SK-N-MC (cell line): Measurements from ENCODE around the gene PIM3.

Experiments used
- DNase-seq: peaks from one replicate; pipeline ENCODE4 v3.0.0-alpha.2; 2011; ENCODE audit warnings: low read depth, low spot score
- H3K27ac ChIP-seq: fragments of 200-600 bp; sonication (generic); 2 replicates; pipeline ENCODE4 v1.5.1; 2016; ENCODE audit warnings: mixed run types
- H3K36me3 ChIP-seq: fragments of 200-600 bp; sonication (generic); 2 replicates; pipeline ENCODE4 v1.6.1; 2017; ENCODE audit warnings: antibody characterized with exemption, low read length, mixed read lengths; ENCODE audit not compliant: insufficient read depth
- H3K4me3 ChIP-seq: fragments of 200-600 bp; sonication (generic); 2 replicates; pipeline ENCODE4 v1.5.1; 2016
- H3K9ac ChIP-seq: fragments of 200-600 bp; sonication (generic); 2 replicates; pipeline ENCODE4 v1.8.0; 2017; ENCODE audit warnings: mixed run types, mixed read lengths; ENCODE audit not compliant: insufficient read length
- H3K9me3 ChIP-seq: fragments of 200-600 bp; sonication (generic); 2 replicates; pipeline ENCODE4 v1.6.1; 2017; ENCODE audit warnings: low read depth, mild to moderate bottlenecking, antibody characterized with exemption, low read length, moderate library complexity, mixed read lengths
- EZH2 ChIP-seq: fragments of 200-600 bp; sonication (generic); IDR thresholded peaks from one replicate; pipeline ENCODE4 v1.6.1; 2017; ENCODE audit warnings: antibody characterized with exemption
- FOXP2 ChIP-seq: optimal IDR thresholded peaks from 2 replicates; pipeline ENCODE3; 2011; ENCODE audit warnings: mild to moderate bottlenecking, moderate library complexity; ENCODE audit not compliant: insufficient read depth; ENCODE audit errors: extremely low read length, control extremely low read depth
- POLR2AphosphoS5 ChIP-seq: IDR thresholded peaks from 2 replicates; pipeline ENCODE4 v1.6.1; 2012; ENCODE audit warnings: mild to moderate bottlenecking, low read depth, low read length, borderline replicate concordance

PIM3 gene

DNA sequence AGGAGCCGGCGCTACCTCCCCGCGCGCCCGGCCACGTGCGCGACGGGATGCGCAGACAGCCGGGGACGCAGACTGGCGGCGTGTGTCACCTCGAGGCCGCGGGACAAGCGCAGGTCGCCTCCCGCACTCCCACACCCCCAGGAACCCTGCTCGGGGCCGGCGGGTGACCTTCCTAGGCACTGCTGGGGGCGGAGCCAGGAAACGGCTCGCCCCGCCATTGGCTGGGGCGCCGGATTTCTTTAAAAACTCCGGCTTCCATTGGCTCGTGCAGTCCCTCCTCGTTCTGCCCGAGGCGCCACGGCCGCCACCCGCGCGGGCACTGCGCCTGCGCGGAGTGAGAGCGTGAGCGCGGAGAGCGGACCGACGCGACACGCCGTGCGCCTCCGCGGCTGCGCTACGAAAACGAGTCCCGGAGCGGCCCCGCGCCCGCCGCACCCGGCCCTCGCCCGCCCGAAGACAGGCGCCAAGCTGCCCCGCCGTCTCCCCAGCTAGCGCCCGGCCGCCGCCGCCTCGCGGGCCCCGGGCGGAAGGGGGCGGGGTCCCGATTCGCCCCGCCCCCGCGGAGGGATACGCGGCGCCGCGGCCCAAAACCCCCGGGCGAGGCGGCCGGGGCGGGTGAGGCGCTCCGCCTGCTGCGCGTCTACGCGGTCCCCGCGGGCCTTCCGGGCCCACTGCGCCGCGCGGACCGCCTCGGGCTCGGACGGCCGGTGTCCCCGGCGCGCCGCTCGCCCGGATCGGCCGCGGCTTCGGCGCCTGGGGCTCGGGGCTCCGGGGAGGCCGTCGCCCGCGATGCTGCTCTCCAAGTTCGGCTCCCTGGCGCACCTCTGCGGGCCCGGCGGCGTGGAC lies at the start of gene PIM3:
PIM3 (plus strand) TSS at position 614 of the 846 bp plus-strand sequence; CDS start at position 790, 176 bp downstream.
- no peak for TF ChIP-seq EZH2
- peak; percentile 43 for TF ChIP-seq FOXP2
- TF ChIP-seq POLR2AphosphoS5, result peak; percentile 79
- peak within 1 kb of the TSS; percentile 91 for H3K27ac ChIP-seq
- peak within 1 kb of the TSS; percentile 80 for H3K9ac ChIP-seq
- peak; percentile 69 for DNase-seq
- peaks cover 29% of the 10 kb centered on the region for H3K36me3 ChIP-seq
- H3K4me3 ChIP-seq, result peak within 1 kb of the TSS; percentile 92
- no peaks in the 10 kb centered on the region for H3K9me3 ChIP-seq

GRCh38 chr22:49911881-49912625 lies 48.5 kb upstream of the PIM3 start:
- TF ChIP-seq FOXP2 (no peak), EZH2 (no peak), POLR2AphosphoS5 (no peak)
- DNase-seq, result no peak
- Histone ChIP-seq H3K9ac (no peak overlapping the region), H3K9me3 (no peaks in the 10 kb centered on the region), H3K27ac (no peak overlapping the region), H3K36me3 (peaks cover 16% of the 10 kb centered on the region; the same call in 1 of the 2 replicates), H3K4me3 (no peak overlapping the region)

DNA sequence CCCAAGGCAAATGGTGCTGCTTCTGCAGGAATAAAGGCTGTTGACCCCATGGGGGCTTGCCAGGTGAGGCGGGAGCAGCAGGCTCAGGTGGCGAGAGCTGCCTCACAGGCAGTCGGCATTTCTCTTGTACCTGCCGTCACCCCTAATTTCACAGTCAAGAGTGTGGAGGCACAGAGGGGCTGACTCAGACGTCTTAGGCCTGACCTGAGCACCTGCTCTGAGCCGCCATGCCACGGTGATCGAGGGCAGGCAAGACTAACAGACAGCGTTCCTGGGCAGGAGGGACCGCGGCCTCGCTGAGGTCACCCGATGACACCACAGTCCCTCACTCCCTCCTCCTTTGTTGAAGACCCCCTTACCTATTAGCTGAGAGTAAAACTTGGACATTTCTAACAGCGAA lies 47.5 kb upstream of the PIM3 start:
- Histone ChIP-seq H3K27ac (no peak overlapping the region), H3K4me3 (no peak overlapping the region), H3K36me3 (peaks cover 16% of the 10 kb centered on the region; the same call in 1 of the 2 replicates)

DNA sequence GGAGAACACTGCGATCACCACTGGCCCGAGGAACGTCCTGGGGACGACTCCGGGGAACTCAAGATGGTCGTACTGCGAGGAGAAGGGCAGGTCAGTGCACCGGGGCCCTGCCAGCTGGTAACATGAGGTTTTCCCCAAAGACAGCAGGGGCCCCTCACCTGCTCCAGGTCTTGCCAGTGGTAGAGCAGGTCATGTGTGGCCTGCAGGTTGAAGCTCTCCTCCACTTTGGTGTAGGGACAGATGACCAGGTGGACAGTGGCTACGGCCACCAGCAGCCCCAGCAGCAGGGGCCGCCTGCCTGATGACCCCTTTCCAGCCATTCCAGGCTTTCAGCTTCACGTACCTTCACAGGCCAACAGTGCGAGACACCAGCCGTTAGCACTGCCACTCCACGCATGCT lies 47.1 kb upstream of the PIM3 start:
- peaks cover 16% of the 10 kb centered on the region; the same call in 1 of the 2 replicates for H3K36me3 ChIP-seq

More for the DNA sequence above, 47.5 kb upstream of the PIM3 start:
- DNase-seq, result no peak
- Histone ChIP-seq H3K9ac (no peak overlapping the region), H3K9me3 (no peaks in the 10 kb centered on the region)
- no peak for TF ChIP-seq EZH2
- TF ChIP-seq POLR2AphosphoS5, result no peak
- no peak for TF ChIP-seq FOXP2

GRCh38 chr22:49914256-49914655 lies 46.3 kb upstream of the PIM3 start:
- no peak overlapping the region for H3K4me3 ChIP-seq
- H3K9me3 ChIP-seq, result no peaks in the 10 kb centered on the region
- H3K27ac ChIP-seq, result no peak overlapping the region
- no peak overlapping the region for H3K9ac ChIP-seq
- peaks cover 16% of the 10 kb centered on the region; the same call in 1 of the 2 replicates for H3K36me3 ChIP-seq
- DNase-seq, result no peak
- TF ChIP-seq POLR2AphosphoS5 (no peak), EZH2 (no peak), FOXP2 (no peak)

More for the DNA sequence above, 47.1 kb upstream of the PIM3 start:
- H3K27ac ChIP-seq, result no peak overlapping the region
- H3K9ac ChIP-seq, result no peak overlapping the region
- no peaks in the 10 kb centered on the region for H3K9me3 ChIP-seq
- H3K4me3 ChIP-seq, result no peak overlapping the region
- no peak for DNase-seq
- TF ChIP-seq FOXP2 (no peak), EZH2 (no peak)

DNA sequence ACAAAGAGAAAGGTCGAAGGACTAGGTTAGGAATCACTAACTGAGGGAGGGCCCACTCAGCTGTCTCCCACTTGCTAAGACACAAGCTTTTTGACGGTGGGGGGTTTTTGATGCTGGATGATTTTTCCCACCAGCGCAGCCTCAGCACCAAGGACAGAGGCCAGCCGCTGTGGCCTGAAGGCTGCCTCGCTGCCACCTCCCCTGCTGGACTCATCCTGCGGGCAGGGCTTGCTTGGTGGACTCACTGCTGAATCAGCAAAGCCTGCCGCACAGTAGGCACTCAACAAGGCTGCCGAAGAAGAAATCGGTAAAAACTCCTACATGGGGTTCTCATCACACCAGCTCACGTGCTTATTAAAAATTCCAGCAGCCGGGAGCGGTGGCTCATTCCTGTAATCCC lies 45.0 kb upstream of the PIM3 start:
- H3K27ac ChIP-seq, result no peak overlapping the region
- H3K9me3 ChIP-seq, result no peaks in the 10 kb centered on the region
- TF ChIP-seq EZH2, result no peak
- TF ChIP-seq FOXP2, result no peak
- TF ChIP-seq POLR2AphosphoS5, result no peak
- H3K9ac ChIP-seq, result no peak overlapping the region
- H3K36me3 ChIP-seq, result peaks cover 16% of the 10 kb centered on the region; the same call in 1 of the 2 replicates
- DNase-seq, result no peak
- no peak overlapping the region for H3K4me3 ChIP-seq

GRCh38 chr22:49916831-49917230 lies 43.7 kb upstream of the PIM3 start:
- Histone ChIP-seq H3K36me3 (peaks cover 16% of the 10 kb centered on the region; the same call in 1 of the 2 replicates), H3K27ac (no peak overlapping the region), H3K9ac (no peak overlapping the region), H3K4me3 (peak overlapping the region; percentile 98; the same call in 1 of the 2 replicates), H3K9me3 (no peaks in the 10 kb centered on the region)
- TF ChIP-seq EZH2, result no peak
- no peak for TF ChIP-seq FOXP2
- no peak for TF ChIP-seq POLR2AphosphoS5
- no peak for DNase-seq
